Calu3 (cell line): ENCODE data around the gene RIMKLB. TPM values are rescaled to one million over a fixed set of nuclear protein-coding genes. Genes with fewer than 3 reads are reported as not detected.

ENCODE experiments used
- BruUV-seq: library from RNA; stranded (reverse); fragments of 400-500 nt; replicated peaks from 2 replicates; lab custom pipeline; 2021; lab: Mats Ljungman, UMichigan
- CTCF ChIA-PET: fragments of 300-600 bp; sonication (Branson Sonifier 250); formaldehyde crosslinking; loops from one replicate; lab custom pipeline; 2022; ENCODE audit warnings: antibody characterized with exemption; lab: Charles Lee
- DNase-seq: peaks from one replicate; pipeline ENCODE4 v3.0.0; 2022
- H3K27ac Mint-ChIP-seq: one replicate; pipeline ENCODE4 v1.8.0; 2022; ENCODE audit warnings: mixed read lengths; ENCODE audit not compliant: unreplicated experiment
- H3K27me3 Mint-ChIP-seq: one replicate; pipeline ENCODE4 v1.8.0; 2022; ENCODE audit warnings: mixed read lengths; ENCODE audit not compliant: unreplicated experiment
- H3K36me3 Mint-ChIP-seq: one replicate; pipeline ENCODE4 v1.8.0; 2022; ENCODE audit warnings: mild to moderate bottlenecking, moderate library complexity, mixed read lengths; ENCODE audit not compliant: insufficient read depth, unreplicated experiment
- H3K4me1 Mint-ChIP-seq: one replicate; pipeline ENCODE4 v1.8.0; 2022; ENCODE audit warnings: mild to moderate bottlenecking, low read depth, mixed read lengths; ENCODE audit not compliant: unreplicated experiment
- H3K4me3 Mint-ChIP-seq: one replicate; pipeline ENCODE4 v1.8.0; 2022; ENCODE audit warnings: mild to moderate bottlenecking, low read depth, moderate library complexity, mixed read lengths; ENCODE audit not compliant: unreplicated experiment
- H3K9me3 Mint-ChIP-seq: one replicate; pipeline ENCODE4 v1.8.0; 2022; ENCODE audit warnings: low read depth, mixed read lengths; ENCODE audit not compliant: unreplicated experiment
- intact Hi-C: fragments of 100-400 bp; cut with micrococcal nuclease; formaldehyde crosslinking; loops from one replicate; pipeline ENCODE4 v1.10.0; 2022; ENCODE audit not compliant: unreplicated experiment
- total RNA-seq: library from RNA; stranded (reverse); gene quantifications from 2 replicates; pipeline ENCODE4 v1.2.3, GENCODE V29; 2022
- TF ChIP-seq, protein P1 (sequence below): fragments of 200-600 bp; IDR thresholded peaks from one replicate; pipeline ENCODE4 v1.8.0; 2022; ENCODE audit warnings: antibody characterized with exemption; ENCODE audit not compliant: unreplicated experiment

RIMKLB gene
- total RNA-seq, 1 experiment from 2014 or later = 36.3 TPM

- H3K27ac Mint-ChIP-seq = no peak overlapping the region
- DNase-seq = no peak
- no peaks in the 10 kb centered on the region for H3K4me1 Mint-ChIP-seq
- TF ChIP-seq, protein P1, sequence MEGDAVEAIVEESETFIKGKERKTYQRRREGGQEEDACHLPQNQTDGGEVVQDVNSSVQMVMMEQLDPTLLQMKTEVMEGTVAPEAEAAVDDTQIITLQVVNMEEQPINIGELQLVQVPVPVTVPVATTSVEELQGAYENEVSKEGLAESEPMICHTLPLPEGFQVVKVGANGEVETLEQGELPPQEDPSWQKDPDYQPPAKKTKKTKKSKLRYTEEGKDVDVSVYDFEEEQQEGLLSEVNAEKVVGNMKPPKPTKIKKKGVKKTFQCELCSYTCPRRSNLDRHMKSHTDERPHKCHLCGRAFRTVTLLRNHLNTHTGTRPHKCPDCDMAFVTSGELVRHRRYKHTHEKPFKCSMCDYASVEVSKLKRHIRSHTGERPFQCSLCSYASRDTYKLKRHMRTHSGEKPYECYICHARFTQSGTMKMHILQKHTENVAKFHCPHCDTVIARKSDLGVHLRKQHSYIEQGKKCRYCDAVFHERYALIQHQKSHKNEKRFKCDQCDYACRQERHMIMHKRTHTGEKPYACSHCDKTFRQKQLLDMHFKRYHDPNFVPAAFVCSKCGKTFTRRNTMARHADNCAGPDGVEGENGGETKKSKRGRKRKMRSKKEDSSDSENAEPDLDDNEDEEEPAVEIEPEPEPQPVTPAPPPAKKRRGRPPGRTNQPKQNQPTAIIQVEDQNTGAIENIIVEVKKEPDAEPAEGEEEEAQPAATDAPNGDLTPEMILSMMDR = no peak
- no peaks in the 10 kb centered on the region for H3K36me3 Mint-ChIP-seq
- H3K4me3 Mint-ChIP-seq = no peak overlapping the region
- H3K9me3 Mint-ChIP-seq = no peaks in the 10 kb centered on the region
- BruUV-seq = no TSS peak
- intact Hi-C loops = no loop called here
- peaks cover 13% of the 10 kb centered on the region for H3K27me3 Mint-ChIP-seq
- CTCF ChIA-PET = no interaction called here
Measured at GRCh38 chr12:8665759-8666158, 32.0 kb upstream of the RIMKLB start.

GRCh38 chr12:8667270-8667669, 30.5 kb upstream of the RIMKLB start:
- TF ChIP-seq, protein P1 = no peak
- Mint-ChIP-seq H3K4me1 (no peaks in the 10 kb centered on the region), H3K36me3 (no peaks in the 10 kb centered on the region), H3K27me3 (peaks cover 13% of the 10 kb centered on the region), H3K4me3 (no peak overlapping the region), H3K27ac (no peak overlapping the region), H3K9me3 (peaks cover 2% of the 10 kb centered on the region)
- CTCF ChIA-PET = no interaction called here
- intact Hi-C loops = no loop called here
- no peak for DNase-seq
- no TSS peak for BruUV-seq

GRCh38 chr12:8668441-8668840, 29.4 kb upstream of the RIMKLB start:
- no peak overlapping the region for H3K4me3 Mint-ChIP-seq
- intact Hi-C loops = no loop called here
- no peaks in the 10 kb centered on the region for H3K36me3 Mint-ChIP-seq
- peaks cover 2% of the 10 kb centered on the region for H3K9me3 Mint-ChIP-seq
- CTCF ChIA-PET = interaction anchor here (1.1 kb wide), 1 partner anchor 11 kb away, joined by 3 read pairs; no protein-coding TSS in a partner anchor
- BruUV-seq = no TSS peak
- H3K4me1 Mint-ChIP-seq = no peaks in the 10 kb centered on the region
- peaks cover 13% of the 10 kb centered on the region for H3K27me3 Mint-ChIP-seq
- TF ChIP-seq, protein P1 = no peak
- H3K27ac Mint-ChIP-seq = no peak overlapping the region
- DNase-seq = no peak

DNA sequence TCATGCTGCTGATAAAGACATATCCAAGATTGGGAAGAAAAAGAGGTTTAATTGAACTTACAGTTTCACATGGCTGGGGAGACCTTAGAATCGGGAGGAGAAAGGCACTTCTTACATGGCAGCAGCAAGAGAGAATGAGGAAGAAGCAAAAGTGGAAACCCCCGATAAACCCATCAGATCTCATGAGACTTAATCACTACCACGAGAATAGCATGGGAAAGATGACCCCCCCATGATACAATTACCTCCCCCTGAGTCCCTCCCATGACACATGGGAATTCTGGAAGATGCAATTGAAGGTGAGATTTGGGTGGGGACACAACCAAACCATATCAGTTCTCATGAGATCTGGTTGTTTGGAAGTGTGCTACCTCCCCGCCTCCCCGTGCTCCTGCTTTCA, 25.4 kb upstream of the RIMKLB start:
- no peak for DNase-seq
- CTCF ChIA-PET = no interaction called here
- Mint-ChIP-seq H3K4me3 (no peak overlapping the region), H3K4me1 (peaks cover 12% of the 10 kb centered on the region), H3K9me3 (peaks cover 2% of the 10 kb centered on the region), H3K27me3 (no peaks in the 10 kb centered on the region), H3K27ac (no peak overlapping the region), H3K36me3 (no peaks in the 10 kb centered on the region)
- TF ChIP-seq, protein P1 = no peak
- no TSS peak for BruUV-seq
- intact Hi-C loops = no loop called here
